Erythroblast (primary cell): Measurements from ENCODE around the gene SMIM41.

Source experiments
- DNase-seq, 2 experiments: peaks; one replicate each; lab custom pipeline; 2025; lab: John Stamatoyannopoulos, UW
- GATA1 ChIP-seq: IDR thresholded peaks from 2 replicates; pipeline ENCODE4 v1.6.1; 2011; ENCODE audit warnings: low read depth, mild to moderate bottlenecking, control low read depth, low read length, moderate library complexity
- POLR2A ChIP-seq: IDR thresholded peaks from 2 replicates; pipeline ENCODE4 v1.6.1; 2011; ENCODE audit warnings: mild to moderate bottlenecking, low read length

SMIM41 gene

DNA sequence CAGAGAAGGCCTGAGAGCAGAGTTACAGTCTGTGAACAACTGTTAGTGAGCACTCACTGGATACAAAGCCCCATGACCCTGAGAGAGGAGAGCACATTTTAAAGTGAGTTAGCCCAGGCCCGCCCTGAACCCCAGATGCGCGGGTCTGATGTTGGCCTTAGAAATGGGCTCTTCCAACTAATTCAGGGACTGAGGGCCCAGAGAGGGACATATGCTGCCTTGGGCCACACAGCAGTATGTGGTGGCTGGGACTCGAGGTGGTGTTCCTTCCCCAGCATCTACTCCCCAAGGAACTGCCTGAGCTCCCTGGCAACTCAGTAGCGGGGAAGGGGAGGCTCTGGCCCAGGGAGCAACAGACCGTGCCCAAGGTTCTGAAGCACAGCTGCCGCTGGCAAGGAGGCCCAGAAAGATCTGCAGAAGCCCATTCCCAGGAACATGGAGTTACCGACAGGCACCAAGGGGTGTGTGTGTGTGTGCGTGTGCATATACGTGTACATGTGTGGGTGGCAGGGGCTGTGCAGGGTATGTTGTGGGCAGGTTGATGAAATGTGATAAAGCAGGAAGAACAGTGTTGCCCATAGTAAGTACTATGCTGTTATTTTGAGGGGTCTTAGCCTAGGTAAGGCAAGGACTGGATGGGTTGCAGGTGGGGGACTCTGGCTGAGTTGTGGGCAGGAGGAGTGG, 71.8 kb downstream of the SMIM41 start:
- DNase-seq = no peak
- no peak for TF ChIP-seq POLR2A
- TF ChIP-seq GATA1 = no peak

DNA sequence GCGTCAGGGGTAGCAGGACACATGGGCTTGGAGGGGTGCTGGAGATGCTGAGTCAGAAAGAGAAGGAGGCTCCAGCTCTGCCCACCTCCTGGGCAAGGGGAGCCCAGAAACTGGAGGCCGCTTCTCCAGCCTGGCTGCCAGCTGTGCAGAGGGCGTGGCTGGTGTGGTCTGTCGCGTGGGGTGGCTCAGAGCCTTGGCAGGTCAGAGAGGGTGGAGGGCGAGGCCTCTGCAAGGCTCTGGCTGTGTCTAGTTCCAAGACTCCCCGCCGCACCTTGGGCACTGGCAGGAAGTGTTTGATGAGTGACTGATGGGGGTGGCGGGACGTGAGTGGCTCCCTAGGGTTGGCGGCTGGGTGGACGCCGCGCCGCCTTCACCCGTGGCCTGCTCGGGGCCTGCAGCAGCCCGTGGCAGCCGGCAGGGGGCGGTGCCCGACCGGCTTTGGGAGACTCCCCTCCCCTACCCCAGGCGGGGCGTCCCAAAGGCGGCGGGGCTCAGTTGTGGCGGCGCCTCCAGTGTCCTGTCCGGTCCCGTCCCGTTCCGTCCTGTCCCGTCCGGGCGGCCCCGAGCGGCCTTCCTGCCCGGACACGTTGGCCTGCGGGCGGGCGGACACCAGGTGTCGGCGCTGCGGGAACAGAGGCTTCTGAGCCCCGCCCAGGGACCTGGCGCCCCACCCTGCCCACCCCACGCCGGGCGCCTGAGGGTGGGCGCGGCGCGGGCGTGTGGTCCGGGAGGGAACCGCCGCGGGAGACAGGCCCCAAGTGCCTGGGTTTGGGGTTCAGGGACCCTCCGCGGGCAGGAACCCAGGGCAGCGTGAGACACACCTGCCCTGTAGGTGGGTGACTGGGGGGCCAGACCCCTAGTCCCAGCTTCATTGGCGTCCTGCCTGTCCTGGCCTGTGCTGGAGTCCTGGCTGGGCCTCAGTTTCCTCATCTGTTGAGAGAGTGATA, 72.6 kb downstream of the SMIM41 start:
- TF ChIP-seq POLR2A (peak; percentile 35), GATA1 (no peak)
- peak; percentile 64 to 78 for DNase-seq

DNA sequence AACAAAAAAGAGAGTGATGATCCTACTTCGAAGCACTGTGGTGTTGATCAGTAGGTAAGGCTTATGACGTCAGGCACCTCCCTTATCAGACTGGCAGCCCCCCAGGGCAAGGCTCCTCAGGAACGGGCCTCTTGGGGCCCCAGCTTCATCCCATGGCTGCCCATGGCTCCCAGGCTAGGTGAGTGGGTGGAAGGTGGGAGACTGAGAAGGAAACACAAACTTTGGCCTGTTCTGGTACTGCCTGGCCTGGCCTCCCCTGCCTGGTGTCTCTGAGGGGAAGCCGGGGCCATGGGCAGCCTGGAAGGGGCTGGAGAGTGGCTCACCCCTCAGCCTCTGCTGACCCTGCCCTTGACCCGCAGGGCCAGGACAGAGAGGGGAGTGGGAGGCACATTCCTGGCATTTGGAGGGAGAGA, 73.4 kb downstream of the SMIM41 start:
- TF ChIP-seq GATA1 (no peak), POLR2A (no peak)
- no peak for DNase-seq

DNA sequence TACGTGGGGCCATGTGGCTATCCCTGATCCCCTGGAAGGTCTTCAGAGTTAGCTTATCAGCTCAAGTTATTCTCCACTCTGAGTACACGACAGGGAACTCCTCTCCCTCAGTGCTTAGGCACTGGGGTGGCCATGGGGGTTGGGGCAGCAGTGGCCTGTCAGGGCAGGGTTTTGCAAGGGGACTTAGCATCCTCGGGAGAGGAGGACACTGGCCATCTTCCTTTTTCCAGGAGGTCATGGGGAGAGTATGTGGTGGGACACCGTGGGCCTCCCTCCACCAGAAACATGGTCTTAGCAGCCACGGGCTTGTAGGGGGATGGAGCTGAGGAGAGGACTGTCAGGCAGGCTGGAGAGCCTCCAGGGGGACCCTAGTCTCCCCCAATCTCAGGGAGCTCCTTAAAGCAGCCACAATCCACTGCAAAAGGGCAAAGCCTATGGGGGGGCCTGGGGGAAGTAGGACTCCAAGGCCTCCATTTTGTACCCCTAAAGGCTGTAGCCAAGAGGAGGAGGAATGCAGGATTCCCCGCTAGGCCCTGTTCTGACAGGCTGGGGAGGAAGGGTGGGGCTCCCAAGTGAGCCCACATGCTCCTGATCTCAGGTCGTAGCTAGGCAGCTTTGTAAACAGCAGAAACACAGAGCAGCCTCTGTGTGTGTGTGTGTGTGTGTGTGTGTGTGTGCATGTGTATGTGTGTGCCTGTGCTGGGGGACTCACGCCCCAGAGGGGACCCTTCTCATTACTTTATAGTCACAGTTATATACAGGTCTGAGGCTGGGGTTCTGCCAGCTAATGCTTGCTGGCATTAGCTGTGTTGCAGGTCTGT, 75.8 kb downstream of the SMIM41 start:
- DNase-seq = peak in 1 of 2 experiments; percentile 35
- TF ChIP-seq POLR2A = no peak
- TF ChIP-seq GATA1 = no peak

DNA sequence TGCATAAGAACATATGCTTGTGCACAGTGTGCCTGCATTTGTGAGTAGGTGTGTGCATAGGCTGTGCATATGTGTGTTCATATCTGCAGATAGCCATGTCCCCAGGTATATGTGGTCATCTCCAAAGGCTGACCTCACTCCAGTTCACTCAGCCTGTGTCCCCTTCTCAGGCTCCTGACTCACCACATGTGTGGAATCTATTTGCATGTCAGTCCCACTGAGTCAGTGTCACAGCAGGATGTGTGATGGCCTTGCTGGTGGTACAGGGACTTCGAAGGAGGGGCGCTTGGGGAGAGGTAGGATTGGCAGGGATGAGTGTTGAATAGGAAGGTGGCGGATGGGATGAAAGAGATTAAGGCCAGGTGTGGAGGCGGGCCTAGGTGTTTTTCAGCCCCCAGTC, 76.8 kb downstream of the SMIM41 start:
- no peak for DNase-seq
- no peak for TF ChIP-seq GATA1
- TF ChIP-seq POLR2A = no peak

DNA sequence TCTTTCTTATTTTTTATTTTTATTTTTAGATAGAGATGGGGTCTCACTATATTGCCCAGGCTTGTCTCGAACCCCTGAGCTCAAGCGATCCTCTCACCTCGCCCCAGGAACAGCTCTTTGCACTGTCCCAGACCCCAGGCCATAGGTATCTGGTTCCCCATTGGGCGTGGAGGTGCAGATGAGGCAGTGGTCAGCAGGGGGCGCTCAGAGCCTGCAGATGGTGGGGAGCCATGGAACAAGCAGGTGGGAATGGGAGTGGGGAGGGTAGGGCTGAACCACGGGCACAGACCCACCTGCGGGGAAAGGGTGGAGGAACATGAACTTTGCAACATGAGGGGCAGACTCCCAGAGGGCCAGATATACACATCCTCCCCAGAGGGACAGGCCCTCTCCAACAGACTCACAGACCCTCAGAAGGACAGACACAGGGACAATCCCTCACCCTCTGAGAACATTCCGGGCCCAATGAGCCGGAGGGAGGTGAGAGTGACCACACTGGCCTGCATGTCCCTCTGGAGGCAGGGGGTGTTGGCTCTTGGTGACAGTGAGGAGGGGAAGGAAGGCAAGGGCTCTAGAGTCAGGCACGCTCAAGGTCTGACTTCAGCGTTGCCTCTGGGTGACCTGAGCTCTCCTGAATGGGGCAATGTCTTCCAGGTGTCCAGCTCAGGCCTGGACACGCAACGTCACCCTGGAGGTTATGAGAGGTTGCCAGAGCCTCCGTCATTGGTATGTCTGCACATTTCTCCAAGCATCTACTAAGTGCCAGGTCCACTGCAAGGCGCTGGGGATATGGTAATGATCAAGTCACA, 77.5 kb downstream of the SMIM41 start:
- TF ChIP-seq POLR2A = no peak
- TF ChIP-seq GATA1 = no peak
- peak; percentile 48 to 82 for DNase-seq

DNA sequence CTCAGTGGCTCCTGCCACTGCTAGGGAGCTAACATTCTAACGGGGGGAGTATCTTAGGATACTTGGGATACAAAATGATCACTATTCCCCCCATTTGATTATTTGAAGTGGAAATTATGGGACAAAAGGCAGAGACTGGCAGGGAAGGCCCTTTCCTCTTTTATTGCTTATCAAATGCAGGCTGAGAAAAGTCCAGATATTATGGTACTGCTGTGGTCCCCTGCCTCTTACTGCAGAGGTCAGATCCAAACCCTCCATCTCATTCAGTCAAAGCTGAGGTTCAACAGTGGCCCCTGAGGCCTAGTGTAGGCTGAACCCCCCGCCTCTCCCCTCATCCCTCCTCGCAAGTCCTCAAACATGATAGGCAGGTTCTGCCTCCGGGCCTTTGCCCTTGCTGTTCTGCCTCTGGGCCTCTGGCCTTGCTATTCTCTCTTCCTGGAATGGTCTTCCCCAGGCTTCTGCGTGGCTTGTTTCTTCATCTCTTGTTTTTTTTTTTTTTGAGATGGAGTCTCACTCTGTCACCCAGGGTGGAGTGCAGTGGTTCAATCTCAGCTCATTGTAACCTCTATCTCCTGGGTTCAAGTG, 78.2 kb downstream of the SMIM41 start:
- no peak for DNase-seq
- TF ChIP-seq GATA1 = no peak
- TF ChIP-seq POLR2A = no peak
